Esophagus (tissue), 2 donors: Measurements from ENCODE around the gene THRAP3. TPM values are rescaled to one million over a fixed set of nuclear protein-coding genes. Genes with fewer than 3 reads are reported as not detected.
"Not testable (repeated sequence)": the region's sequence is repeated elsewhere in the genome, so short reads cannot be mapped to it uniquely, and the experiment has no call there.

ENCODE experiments used
- H3K27ac ChIP-seq, 2 donors: one replicate each; pipeline ENCODE4 v1.5.1; 2013; ENCODE audit warnings: low read depth in 2 of 2, mild to moderate bottlenecking in 2 of 2, inconsistent platforms in 1 of 2, low read length in 1 of 2, moderate library complexity in 1 of 2
- H3K27me3 ChIP-seq, 2 donors: one replicate each; pipeline ENCODE4 v1.6.1; 2013; ENCODE audit warnings: low read length in 2 of 2, control low read depth in 1 of 2, mild to moderate bottlenecking in 1 of 2; ENCODE audit not compliant: insufficient read depth in 2 of 2, control insufficient read depth in 1 of 2
- H3K36me3 ChIP-seq, 2 donors: one replicate each; pipeline ENCODE4 v1.6.1; 2013; ENCODE audit warnings: low read length in 1 of 2; ENCODE audit not compliant: control insufficient read depth in 2 of 2, insufficient read depth in 2 of 2
- H3K4me1 ChIP-seq, 2 donors: one replicate each; pipeline ENCODE4 v1.6.1; 2013; ENCODE audit warnings: low read length in 1 of 2; ENCODE audit not compliant: control insufficient read depth in 2 of 2, insufficient read depth in 2 of 2
- H3K4me3 ChIP-seq, 2 donors: one replicate each; pipeline ENCODE4 v1.5.1; 2013; ENCODE audit warnings: low read length in 2 of 2, mild to moderate bottlenecking in 2 of 2, low read depth in 1 of 2, moderate library complexity in 1 of 2
- H3K9me3 ChIP-seq, 2 donors: one replicate each; pipeline ENCODE4 v1.6.1; 2013; ENCODE audit warnings: mild to moderate bottlenecking in 2 of 2, low read depth in 1 of 2, low read length in 1 of 2, moderate library complexity in 1 of 2; ENCODE audit not compliant: control insufficient read depth in 2 of 2, insufficient read depth in 1 of 2
- WGBS, 2 donors: extraction: QIAGEN DNeasy Blood & Tissue Kit; methylation state at CpG; one replicate each; pipeline ENCODE4 v1.1.7; 2013; 5-methylcytosine and 5-hydroxymethylcytosine counted together
- polyA plus RNA-seq, 2 donors: library from polyadenylated mRNA; stranded (reverse); fragments of 200-250 nt; gene quantifications; one replicate each; pipeline ENCODE4 v1.2.3, GENCODE V29; 2013
- donor health status: healthy with polysubstance abuse.
- donor health status: Bipolar disorder and iron deficiency.

THRAP3 gene
- polyA plus RNA-seq, 2 donors = 19.5 to 30.8 TPM

GRCh38 chr1:36239941-36240637, 15.8 kb downstream of the THRAP3 start:
- 35 to 59% methylated on average over 4 of the region's 4 CpGs for WGBS, 2 donors
- no peaks in the 10 kb centered on the region for H3K9me3 ChIP-seq
- H3K4me3 ChIP-seq = no peak overlapping the region
- H3K36me3 ChIP-seq = peaks cover 0 to 4% of the 10 kb centered on the region in 2 donors
- no peaks in the 10 kb centered on the region for H3K27me3 ChIP-seq
- peak overlapping the region; percentile 15 to 27 for H3K27ac ChIP-seq
- peaks cover 2 to 4% of the 10 kb centered on the region in 2 donors for H3K4me1 ChIP-seq

GRCh38 chr1:36247538-36247937, 23.3 kb downstream of the THRAP3 start:
- Histone ChIP-seq H3K36me3 (peaks cover 0 to 2% of the 10 kb centered on the region in 2 donors), H3K9me3 (no peaks in the 10 kb centered on the region), H3K27ac (peak overlapping the region in 1 of 2 donors; percentile 42), H3K4me3 (no peak overlapping the region), H3K4me1 (peaks cover 0 to 3% of the 10 kb centered on the region in 2 donors), H3K27me3 (no peaks in the 10 kb centered on the region)
- WGBS, 2 donors = 91 to 98% methylated on average over 3 of the region's 3 CpGs

GRCh38 chr1:36248250-36248894, 24.1 kb downstream of the THRAP3 start:
- H3K27me3 ChIP-seq = no peaks in the 10 kb centered on the region
- no peaks in the 10 kb centered on the region for H3K9me3 ChIP-seq
- H3K36me3 ChIP-seq = peaks cover 0 to 2% of the 10 kb centered on the region in 2 donors
- H3K27ac ChIP-seq = peak overlapping the region; percentile 47 to 74
- H3K4me3 ChIP-seq = no peak overlapping the region
- peaks cover 0 to 3% of the 10 kb centered on the region in 2 donors for H3K4me1 ChIP-seq
- WGBS, 2 donors = 47 to 48% methylated on average over 4 of the region's 4 CpGs

GRCh38 chr1:36251794-36252481, 27.7 kb downstream of the THRAP3 start:
- Histone ChIP-seq H3K27ac (no peak overlapping the region), H3K9me3 (no peaks in the 10 kb centered on the region), H3K36me3 (no peaks in the 10 kb centered on the region), H3K4me1 (peaks cover 0 to 3% of the 10 kb centered on the region in 2 donors), H3K27me3 (no peaks in the 10 kb centered on the region), H3K4me3 (no peak overlapping the region)
- 76 to 78% methylated on average over 9 of the region's 9 CpGs for WGBS, 2 donors

- WGBS, 2 donors = 92 to 96% methylated on average over 6 of the region's 6 CpGs
- H3K27me3 ChIP-seq, H3K4me1 ChIP-seq, H3K27ac ChIP-seq, H3K36me3 ChIP-seq, H3K9me3 ChIP-seq, H3K4me3 ChIP-seq: not testable (repeated sequence)
These were observed 28.2 kb downstream of the THRAP3 start for GRCh38 chr1:36252482-36252824.

GRCh38 chr1:36253161-36253862, 29.1 kb downstream of the THRAP3 start:
- H3K27me3 ChIP-seq = no peaks in the 10 kb centered on the region
- no peaks in the 10 kb centered on the region for H3K9me3 ChIP-seq
- H3K27ac ChIP-seq = no peak overlapping the region
- no peak overlapping the region for H3K4me3 ChIP-seq
- peaks cover 3% of the 10 kb centered on the region in 2 donors for H3K4me1 ChIP-seq
- WGBS, 2 donors = 56 to 60% methylated on average over 5 of the region's 5 CpGs
- no peaks in the 10 kb centered on the region for H3K36me3 ChIP-seq

GRCh38 chr1:36256558-36257374, 32.5 kb downstream of the THRAP3 start:
- Histone ChIP-seq H3K4me3 (no peak overlapping the region), H3K36me3 (peaks cover 0 to 4% of the 10 kb centered on the region in 2 donors), H3K9me3 (no peaks in the 10 kb centered on the region), H3K27me3 (no peaks in the 10 kb centered on the region), H3K4me1 (peaks cover 3% of the 10 kb centered on the region in 2 donors), H3K27ac (no peak overlapping the region)
- WGBS, 2 donors = 80 to 81% methylated on average over 15 of the region's 15 CpGs

GRCh38 chr1:36257375-36257767, 33.1 kb downstream of the THRAP3 start:
- Histone ChIP-seq H3K27ac (no peak overlapping the region), H3K36me3 (peaks cover 0 to 4% of the 10 kb centered on the region in 2 donors), H3K4me3 (no peak overlapping the region), H3K27me3 (no peaks in the 10 kb centered on the region), H3K4me1 (peaks cover 0 to 3% of the 10 kb centered on the region in 2 donors), H3K9me3 (no peaks in the 10 kb centered on the region)
- WGBS, 2 donors = 87 to 89% methylated on average over 2 of the region's 2 CpGs

GRCh38 chr1:36258960-36259344, 34.7 kb downstream of the THRAP3 start:
- Histone ChIP-seq H3K27ac (no peak overlapping the region), H3K27me3 (no peaks in the 10 kb centered on the region), H3K4me3 (no peak overlapping the region), H3K4me1 (peaks cover 0 to 3% of the 10 kb centered on the region in 2 donors), H3K9me3 (no peaks in the 10 kb centered on the region), H3K36me3 (peaks cover 0 to 4% of the 10 kb centered on the region in 2 donors)
- WGBS, 2 donors = 65 to 69% methylated on average over 1 of the region's 1 CpG
